Heart left ventricle (tissue), 16 donors: ENCODE data around the gene CAMTA1. TPM values are rescaled to one million over a fixed set of nuclear protein-coding genes. Genes with fewer than 3 reads are reported as not detected.

ENCODE experiments used
- ATAC-seq, 4 donors: fragments of 200-7000 bp; cut with Tn5 transposase; one replicate each; pipeline ENCODE4 v1.9.1; 2020 to 2022; ENCODE audit warnings: moderate library complexity in 4 of 4, mild to moderate bottlenecking in 3 of 4, moderate number of reproducible peaks in 1 of 4
- DNase-seq, 5 donors: peaks; one replicate each; pipeline ENCODE4 v3.0.0-alpha.2; 2020
- H3K27ac ChIP-seq, 12 donors: fragments of 200-600 bp; sonication (generic) in 4 of 12; one replicate each; pipeline versions ENCODE4 v1.5.0 to v1.8.0; 2016 to 2022; ENCODE audit warnings: mild to moderate bottlenecking in 2 of 12
- H3K27me3 ChIP-seq, 9 donors: fragments of 200-600 bp; sonication (generic) in 2 of 9; one replicate each; pipeline versions ENCODE4 v1.5.1 to v1.8.0; 2016 to 2022; ENCODE audit warnings: mild to moderate bottlenecking in 3 of 9
- H3K36me3 ChIP-seq, 9 donors: fragments of 200-600 bp; sonication (generic) in 2 of 9; one replicate each; pipeline versions ENCODE4 v1.5.0 to v1.8.0; 2018 to 2022; ENCODE audit warnings: mild to moderate bottlenecking in 2 of 9
- H3K4me1 ChIP-seq, 12 donors: fragments of 200-600 bp; sonication (generic) in 4 of 12; one replicate each; pipeline versions ENCODE4 v1.5.0 to v1.8.0; 2016 to 2022; ENCODE audit warnings: mild to moderate bottlenecking in 3 of 12
- H3K4me3 ChIP-seq, 12 donors: fragments of 200-600 bp; sonication (generic) in 4 of 12; one replicate each; pipeline versions ENCODE4 v1.5.0 to v1.8.0; 2017 to 2022; ENCODE audit warnings: mild to moderate bottlenecking in 9 of 12, moderate library complexity in 4 of 12
- H3K9me3 ChIP-seq, 12 donors: fragments of 200-600 bp; sonication (generic) in 4 of 12; one replicate each; pipeline versions ENCODE4 v1.5.0 to v1.8.0; 2016 to 2022; ENCODE audit warnings: mild to moderate bottlenecking in 1 of 12
- POLR2A ChIP-seq, 2 donors: fragments of 450-650 bp; IDR thresholded peaks; one replicate each; pipeline ENCODE4 v1.6.1; 2017; ENCODE audit warnings: antibody characterized with exemption in 2 of 2, mild to moderate bottlenecking in 2 of 2, moderate library complexity in 2 of 2
- WGBS, 4 donors: extraction: QIAGEN DNeasy Blood & Tissue Kit in 2 of 4; methylation state at CpG; one replicate each; pipeline versions ENCODE4 v1.1.5 to v1.1.7; 2013 to 2018; 5-methylcytosine and 5-hydroxymethylcytosine counted together
- intact Hi-C, 10 donors: fragments of 100-400 bp; cut with DNase I; formaldehyde crosslinking; loops; one replicate each; pipeline versions ENCODE4 v1.11.1 to v1.14.2; 2022
- polyA plus RNA-seq, 2 donors: library from polyadenylated mRNA; stranded (reverse); fragments of 200-250 nt; gene quantifications; one replicate each; pipeline ENCODE4 v1.2.3, GENCODE V29; 2013
- total RNA-seq, 9 donors: library from RNA; depleted of rRNA in 2 of 9; stranded (reverse); fragments of >200 nt in 2 of 9; fragmentation: NEBNext Ultra II Directional in 3 of 9; extraction: Animal tissue kit (Norgen Biotek cat#: 25700) in 3 of 9; gene quantifications; one replicate each; pipeline versions ENCODE4 v1.1.0 to v1.2.4, GENCODE V29; 2016 to 2023
- TF ChIP-seq, protein P1 (sequence below), 12 donors: fragments of 200-600 bp; sonication (generic) in 4 of 12; IDR thresholded peaks; one replicate each; pipeline versions ENCODE4 v1.5.0 to v1.8.0; 2018 to 2022; ENCODE audit warnings: antibody characterized with exemption in 12 of 12, mild to moderate bottlenecking in 5 of 12
- donor health status: ischemic (EF 13 %, LVEDD 7.1; RV severe dilation, severe dysfunction).
- donor health status: healthy with polysubstance abuse.
- donor health status: DM: no; HTN: yes; CAD: no.
- donor health status: DM: no; HTN: no; CAD: no.
- donor health status: ischemic (EF 25% LVEDD 6.9; RV normal size, moderate dysfunction).
- donor health status: ischemic (EF 25% LVEDD 5.7; RV mildly dilated, moderate dysfunction).
- donor health status: healthy.
- donor health status: DM: yes; HTN: yes; CAD: no.
- donor health status: ischemic (EF 35%, LVEDD 5.7; RV mildly dilated, moderate dysfunction).
- donor health status: nonischemic (EF 11% LVEDD 7.7; RV severe dilation, severe dysfunction).
- donor health status: DM: yes; HTN: yes; CAD: no.
- donor health status: PGD.
- donor health status: ischemic (EF 29% LVEDD 5.4; RV normal size, mild dysfunction).
- donor health status: nonischemic (EF 23%, LVEDD 6.1; RV moderate dilation, normal function).

The CAMTA1 gene
- total and polyA plus RNA-seq, 11 donors, result 114 to 303 (median 137) TPM

DNA sequence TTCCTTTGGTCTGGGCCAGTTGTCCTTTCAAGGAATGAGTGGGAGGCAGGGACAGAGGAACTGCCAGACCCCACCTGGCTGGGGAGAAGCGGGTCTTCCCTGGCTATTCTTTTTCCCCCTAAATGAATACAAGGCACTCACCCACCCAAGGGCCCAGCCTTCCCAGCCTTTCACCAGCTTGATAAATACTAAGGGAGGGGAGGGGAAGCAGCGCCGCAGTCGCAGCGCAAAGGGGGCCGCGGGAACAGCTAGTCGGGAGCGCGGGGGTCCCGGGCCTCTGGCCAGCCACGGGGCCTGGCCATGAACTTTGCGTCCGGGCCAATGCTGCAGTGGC, 894.6 kb downstream of the CAMTA1 start:
- H3K27me3 ChIP-seq, result no peaks in the 10 kb centered on the region
- intact Hi-C loops, result loop anchor here in 2 of 10 donors (2.0 to 5.0 kb wide), 2 partner anchors 27 to 32 kb away; no protein-coding TSS in a partner anchor
- TF ChIP-seq POLR2A (IDR thresholded peaks at IDR 0.05), result no peak
- TF ChIP-seq, protein P1, sequence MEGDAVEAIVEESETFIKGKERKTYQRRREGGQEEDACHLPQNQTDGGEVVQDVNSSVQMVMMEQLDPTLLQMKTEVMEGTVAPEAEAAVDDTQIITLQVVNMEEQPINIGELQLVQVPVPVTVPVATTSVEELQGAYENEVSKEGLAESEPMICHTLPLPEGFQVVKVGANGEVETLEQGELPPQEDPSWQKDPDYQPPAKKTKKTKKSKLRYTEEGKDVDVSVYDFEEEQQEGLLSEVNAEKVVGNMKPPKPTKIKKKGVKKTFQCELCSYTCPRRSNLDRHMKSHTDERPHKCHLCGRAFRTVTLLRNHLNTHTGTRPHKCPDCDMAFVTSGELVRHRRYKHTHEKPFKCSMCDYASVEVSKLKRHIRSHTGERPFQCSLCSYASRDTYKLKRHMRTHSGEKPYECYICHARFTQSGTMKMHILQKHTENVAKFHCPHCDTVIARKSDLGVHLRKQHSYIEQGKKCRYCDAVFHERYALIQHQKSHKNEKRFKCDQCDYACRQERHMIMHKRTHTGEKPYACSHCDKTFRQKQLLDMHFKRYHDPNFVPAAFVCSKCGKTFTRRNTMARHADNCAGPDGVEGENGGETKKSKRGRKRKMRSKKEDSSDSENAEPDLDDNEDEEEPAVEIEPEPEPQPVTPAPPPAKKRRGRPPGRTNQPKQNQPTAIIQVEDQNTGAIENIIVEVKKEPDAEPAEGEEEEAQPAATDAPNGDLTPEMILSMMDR (IDR thresholded peaks at IDR 0.05), result no peak
- H3K4me3 ChIP-seq, result peak overlapping the region; percentile 48 to 90 (median 75)
- 4 to 11% (median 9%) methylated on average over 9 to 14 of the region's 14 CpGs for WGBS, 4 donors
- H3K4me1 ChIP-seq, result peaks cover 0 to 15% (median 6%) of the 10 kb centered on the region in 12 donors
- no peak for ATAC-seq
- H3K27ac ChIP-seq, result peak overlapping the region in 8 of 12 donors; percentile 9 to 71 (median 52)
- no peaks in the 10 kb centered on the region for H3K9me3 ChIP-seq
- H3K36me3 ChIP-seq, result no peaks in the 10 kb centered on the region
- DNase-seq, result no peak

DNA sequence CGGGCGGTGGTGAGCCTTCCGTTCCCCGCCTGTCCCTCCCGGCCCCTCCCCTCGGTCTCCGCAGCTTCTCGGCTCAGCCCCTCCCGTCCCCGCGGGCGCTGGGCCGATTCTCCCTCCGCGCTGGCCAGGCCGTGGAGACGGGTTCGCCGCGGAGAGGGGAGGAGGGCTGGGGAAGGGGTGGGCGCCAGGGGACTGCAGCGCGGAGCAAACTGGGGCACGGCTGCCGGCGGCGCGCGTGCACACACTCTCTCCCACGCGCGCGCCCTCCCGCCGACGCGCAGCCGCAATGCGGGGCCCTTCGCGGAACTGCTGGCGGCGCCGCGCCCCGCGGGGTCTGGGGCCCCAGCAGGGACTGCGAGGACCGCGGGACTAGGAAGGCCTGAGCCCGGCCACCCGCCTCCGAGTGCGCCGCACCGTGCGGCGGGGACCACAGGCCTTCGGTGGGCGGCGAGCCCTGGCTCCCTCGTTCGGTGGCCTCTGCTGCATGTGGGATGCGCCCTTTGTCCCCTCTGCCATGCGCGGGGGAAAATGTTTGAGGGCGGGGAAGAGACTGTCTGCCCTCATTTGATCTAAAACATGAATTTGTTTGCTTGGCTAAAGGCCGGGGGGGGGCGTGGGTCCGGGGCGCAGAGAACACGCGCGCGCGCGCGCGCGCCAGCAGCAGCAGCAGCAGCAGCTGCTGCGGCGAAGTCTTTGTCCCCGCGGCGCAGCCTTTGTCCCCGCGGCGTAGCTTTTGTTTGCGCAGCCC, 895.1 kb downstream of the CAMTA1 start:
- H3K27me3 ChIP-seq, result no peaks in the 10 kb centered on the region
- TF ChIP-seq POLR2A (IDR thresholded peaks at IDR 0.05), result no peak
- TF ChIP-seq, protein P1 (IDR thresholded peaks at IDR 0.05), result no peak
- DNase-seq (peak; percentile 51 to 81 (median 65)), ATAC-seq (peak in 3 of 4 donors; percentile 68 to 82 (median 72))
- H3K27ac ChIP-seq, result peak overlapping the region in 9 of 12 donors; percentile 9 to 71 (median 54)
- no peaks in the 10 kb centered on the region for H3K9me3 ChIP-seq
- no peaks in the 10 kb centered on the region for H3K36me3 ChIP-seq
- intact Hi-C loops, result loop anchor here in 1 of 10 donors (2.0 kb wide), 1 partner anchor 26 kb away; no protein-coding TSS in a partner anchor
- peak overlapping the region; percentile 48 to 90 (median 75) for H3K4me3 ChIP-seq
- WGBS, 4 donors, result 0 to 1% (median 0%) methylated on average over 29 to 89 of the region's 89 CpGs
- peaks cover 0 to 15% (median 6%) of the 10 kb centered on the region in 12 donors for H3K4me1 ChIP-seq

DNA sequence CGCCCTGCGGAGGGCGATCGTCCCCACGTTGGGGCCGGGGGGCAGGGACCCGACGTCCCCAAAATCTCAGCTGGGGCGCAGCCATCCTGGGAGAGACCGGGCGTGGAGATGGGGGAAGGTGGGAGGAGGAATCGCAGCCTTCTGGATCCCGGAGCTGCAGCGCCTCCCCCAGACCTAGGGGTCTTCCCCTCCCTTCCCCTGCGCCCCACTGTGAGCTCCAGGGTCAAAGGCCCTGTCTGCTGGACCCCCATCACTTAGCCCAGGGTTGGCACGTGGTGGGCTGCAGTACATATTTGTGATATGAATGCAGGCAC, 895.7 kb downstream of the CAMTA1 start:
- intact Hi-C loops, result loop anchor here in 1 of 10 donors (2.0 kb wide), 1 partner anchor 26 kb away; no protein-coding TSS in a partner anchor
- H3K27me3 ChIP-seq, result no peaks in the 10 kb centered on the region
- TF ChIP-seq POLR2A (IDR thresholded peaks at IDR 0.05), result no peak
- H3K4me1 ChIP-seq, result peaks cover 0 to 15% (median 6%) of the 10 kb centered on the region in 12 donors
- H3K9me3 ChIP-seq, result no peaks in the 10 kb centered on the region
- DNase-seq, result peak in 1 of 5 donors; percentile 49
- ATAC-seq, result no peak
- H3K27ac ChIP-seq, result peak overlapping the region in 2 of 12 donors; percentile 40 to 71
- no peaks in the 10 kb centered on the region for H3K36me3 ChIP-seq
- WGBS, 4 donors, result 4 to 5% (median 5%) methylated on average over 7 to 16 of the region's 16 CpGs
- H3K4me3 ChIP-seq, result peak overlapping the region; percentile 48 to 90 (median 75)

DNA sequence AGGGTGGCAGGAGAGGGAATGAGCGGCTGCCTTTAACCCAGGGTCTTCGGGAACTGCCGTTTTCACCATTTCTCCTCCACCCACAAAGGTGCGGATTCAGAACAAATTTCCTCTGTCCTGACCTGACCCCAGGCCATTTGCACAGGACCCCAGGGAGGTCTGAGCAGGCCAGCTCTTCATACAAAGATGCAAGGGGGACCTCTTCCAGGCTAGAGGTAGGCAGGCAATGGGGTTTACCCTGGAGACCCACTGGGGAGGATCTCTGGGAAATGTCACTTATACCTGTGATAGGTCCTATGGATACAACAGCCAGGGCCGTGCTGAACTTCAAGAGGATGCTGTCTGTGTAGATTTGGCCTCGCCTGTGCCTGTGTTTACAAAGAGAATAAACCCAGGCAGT, 896.1 kb downstream of the CAMTA1 start:
- DNase-seq (peak in 1 of 5 donors; percentile 21), ATAC-seq (no peak)
- Histone ChIP-seq H3K4me1 (peaks cover 0 to 15% (median 6%) of the 10 kb centered on the region in 12 donors), H3K9me3 (no peaks in the 10 kb centered on the region), H3K27me3 (no peaks in the 10 kb centered on the region), H3K4me3 (no peak overlapping the region), H3K36me3 (no peaks in the 10 kb centered on the region), H3K27ac (no peak overlapping the region)
- WGBS, 4 donors, result 87 to 91% (median 90%) methylated on average over 5 to 6 of the region's 6 CpGs
- intact Hi-C loops, result loop anchor here in 1 of 10 donors (2.0 kb wide), 1 partner anchor 25 kb away; no protein-coding TSS in a partner anchor
- no peak for TF ChIP-seq POLR2A (IDR thresholded peaks at IDR 0.05)
- TF ChIP-seq, protein P1 (IDR thresholded peaks at IDR 0.05), result no peak
